Renal cortical epithelial cell (primary cell): ENCODE data around the gene TNFAIP8L3. TPM values are rescaled to one million over a fixed set of nuclear protein-coding genes. Genes with fewer than 3 reads are reported as not detected.

ENCODE experiments used
- DNase-seq: peaks from one replicate; pipeline ENCODE4 v3.0.0-alpha.2; 2011; ENCODE audit warnings: low read depth
- total RNA-seq: library from RNA; depleted of rRNA; stranded (reverse); fragments of >200 nt; gene quantifications from 2 replicates; pipeline ENCODE4 v1.2.3, GENCODE V29; 2014

Gene TNFAIP8L3
- total RNA-seq, 1 donor from 2014 or later = 0.40 TPM

GRCh38 chr15:51089699-51090453, 4.8 kb downstream of the TNFAIP8L3 start:
- DNase-seq = no peak

- DNase-seq = no peak
These were observed 5.7 kb downstream of the TNFAIP8L3 start for GRCh38 chr15:51089041-51089440.

- no peak for DNase-seq
These were observed 6.1 kb downstream of the TNFAIP8L3 start for GRCh38 chr15:51088585-51088984.

- DNase-seq = no peak
These were observed 7.2 kb downstream of the TNFAIP8L3 start for GRCh38 chr15:51087513-51087912.

GRCh38 chr15:51086409-51086808, 8.3 kb downstream of the TNFAIP8L3 start:
- no peak for DNase-seq

GRCh38 chr15:51085764-51086163, 8.9 kb downstream of the TNFAIP8L3 start:
- DNase-seq = peak; percentile 9

GRCh38 chr15:51083641-51084166, 11.0 kb downstream of the TNFAIP8L3 start:
- DNase-seq = no peak

GRCh38 chr15:51082246-51082645, 12.5 kb downstream of the TNFAIP8L3 start:
- no peak for DNase-seq

GRCh38 chr15:51080286-51080685, 14.4 kb downstream of the TNFAIP8L3 start:
- no peak for DNase-seq

- peak; percentile 13 for DNase-seq
These were observed 15.5 kb downstream of the TNFAIP8L3 start for GRCh38 chr15:51079226-51079625.

- peak; percentile 29 for DNase-seq
These were observed 17.2 kb downstream of the TNFAIP8L3 start for GRCh38 chr15:51077221-51078153.

- DNase-seq = no peak
These were observed 18.0 kb downstream of the TNFAIP8L3 start for GRCh38 chr15:51076524-51077220.

- no peak for DNase-seq
These were observed 18.7 kb downstream of the TNFAIP8L3 start for GRCh38 chr15:51075826-51076523.

GRCh38 chr15:51075364-51075763, 19.3 kb downstream of the TNFAIP8L3 start:
- no peak for DNase-seq

- no peak for DNase-seq
These were observed 19.8 kb downstream of the TNFAIP8L3 start for GRCh38 chr15:51074926-51075325.

- no peak for DNase-seq
These were observed 23.1 kb downstream of the TNFAIP8L3 start for GRCh38 chr15:51071578-51071977.

GRCh38 chr15:51069983-51070382, 24.7 kb downstream of the TNFAIP8L3 start:
- no peak for DNase-seq

- no peak for DNase-seq
These were observed 27.2 kb downstream of the TNFAIP8L3 start for GRCh38 chr15:51067510-51067909.

- DNase-seq = no peak
These were observed 28.9 kb downstream of the TNFAIP8L3 start for GRCh38 chr15:51065781-51066180.

GRCh38 chr15:51065261-51065660, 29.4 kb downstream of the TNFAIP8L3 start:
- no peak for DNase-seq

- no peak for DNase-seq
These were observed 32.0 kb downstream of the TNFAIP8L3 start for GRCh38 chr15:51062736-51063135.
